Thoracic aorta (tissue), 2 donors: ENCODE data around the gene SLC7A14. TPM values are rescaled to one million over a fixed set of nuclear protein-coding genes. Genes with fewer than 3 reads are reported as not detected.

Experiments used
- ATAC-seq: fragments of 150-250 bp; one replicate; pipeline ENCODE4 v1.8.0; 2017; ENCODE audit warnings: low read depth; ENCODE audit not compliant: insufficient number of reproducible peaks, low FRiP score
- DNase-seq: peaks from one replicate; pipeline ENCODE4 v3.0.0-alpha.2; 2020; ENCODE audit warnings: low spot score
- H3K27ac ChIP-seq, 2 donors: fragments of 200-600 bp; sonication (generic); 1 replicate in 1 of 2; 2 replicates in 1 of 2; pipeline ENCODE4 v1.5.1; 2016; ENCODE audit warnings: mild to moderate bottlenecking in 2 of 2, moderate library complexity in 2 of 2
- H3K27me3 ChIP-seq: fragments of 200-600 bp; sonication (generic); replicated peaks from 2 replicates; pipeline ENCODE4 v1.6.0; 2016; ENCODE audit warnings: mild to moderate bottlenecking; ENCODE audit not compliant: insufficient read depth
- H3K36me3 ChIP-seq: fragments of 200-600 bp; sonication (generic); one replicate; pipeline ENCODE4 v1.5.1; 2016
- H3K4me1 ChIP-seq, 2 donors: fragments of 200-600 bp; sonication (generic); 1 replicate in 1 of 2; 2 replicates in 1 of 2; pipeline versions ENCODE4 v1.5.1 to v1.6.0; 2016; ENCODE audit warnings: low read depth in 2 of 2, mild to moderate bottlenecking in 1 of 2; ENCODE audit not compliant: control insufficient read depth in 1 of 2
- H3K4me3 ChIP-seq: fragments of 200-600 bp; sonication (generic); 2 replicates; pipeline ENCODE4 v1.5.1; 2016; ENCODE audit warnings: mild to moderate bottlenecking
- H3K9me3 ChIP-seq: fragments of 200-600 bp; sonication (generic); 2 replicates; pipeline ENCODE4 v1.5.1; 2016
- total RNA-seq, 2 donors: library from RNA; depleted of rRNA; stranded (reverse); fragments of >200 nt; gene quantifications; one replicate each; pipeline versions ENCODE4 v1.1.0 to v1.2.3, GENCODE V29; 2016
- TF ChIP-seq, protein P1 (sequence below): fragments of 200-600 bp; sonication (generic); IDR thresholded peaks from one replicate; pipeline ENCODE4 v1.5.1; 2019; ENCODE audit warnings: antibody characterized with exemption

Gene SLC7A14
- total RNA-seq, 2 donors from 2014 or later = not detected

GRCh38 chr3:170465955-170466354 lies 119.9 kb downstream of the SLC7A14 start:
- ATAC-seq (no peak), DNase-seq (no peak)
- H3K4me1 ChIP-seq = no peaks in the 10 kb centered on the region
- no peak overlapping the region for H3K4me3 ChIP-seq
- H3K27me3 ChIP-seq = no peaks in the 10 kb centered on the region
- H3K27ac ChIP-seq = no peak overlapping the region
- no peaks in the 10 kb centered on the region for H3K36me3 ChIP-seq
- H3K9me3 ChIP-seq = no peaks in the 10 kb centered on the region
- TF ChIP-seq, protein P1, sequence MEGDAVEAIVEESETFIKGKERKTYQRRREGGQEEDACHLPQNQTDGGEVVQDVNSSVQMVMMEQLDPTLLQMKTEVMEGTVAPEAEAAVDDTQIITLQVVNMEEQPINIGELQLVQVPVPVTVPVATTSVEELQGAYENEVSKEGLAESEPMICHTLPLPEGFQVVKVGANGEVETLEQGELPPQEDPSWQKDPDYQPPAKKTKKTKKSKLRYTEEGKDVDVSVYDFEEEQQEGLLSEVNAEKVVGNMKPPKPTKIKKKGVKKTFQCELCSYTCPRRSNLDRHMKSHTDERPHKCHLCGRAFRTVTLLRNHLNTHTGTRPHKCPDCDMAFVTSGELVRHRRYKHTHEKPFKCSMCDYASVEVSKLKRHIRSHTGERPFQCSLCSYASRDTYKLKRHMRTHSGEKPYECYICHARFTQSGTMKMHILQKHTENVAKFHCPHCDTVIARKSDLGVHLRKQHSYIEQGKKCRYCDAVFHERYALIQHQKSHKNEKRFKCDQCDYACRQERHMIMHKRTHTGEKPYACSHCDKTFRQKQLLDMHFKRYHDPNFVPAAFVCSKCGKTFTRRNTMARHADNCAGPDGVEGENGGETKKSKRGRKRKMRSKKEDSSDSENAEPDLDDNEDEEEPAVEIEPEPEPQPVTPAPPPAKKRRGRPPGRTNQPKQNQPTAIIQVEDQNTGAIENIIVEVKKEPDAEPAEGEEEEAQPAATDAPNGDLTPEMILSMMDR = no peak

DNA sequence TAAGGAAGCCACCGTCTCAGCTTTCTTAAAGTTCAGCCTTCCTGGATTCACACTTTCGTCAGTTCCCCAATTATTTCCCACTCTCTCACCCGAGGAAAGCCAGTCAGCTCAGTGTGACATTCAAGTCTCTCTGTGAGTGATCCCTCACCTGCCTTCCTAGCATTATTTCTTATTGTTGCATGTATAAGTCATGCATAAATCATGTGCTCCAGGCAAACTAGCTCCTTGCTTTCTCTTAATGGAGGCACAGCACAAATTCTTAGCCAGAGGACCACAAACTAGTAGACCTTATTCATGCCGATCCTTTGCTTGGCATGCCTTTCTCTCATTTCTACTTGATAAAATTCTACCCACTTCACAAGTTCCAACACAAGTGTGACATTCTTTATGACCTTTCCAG lies 122.9 kb downstream of the SLC7A14 start:
- no peaks in the 10 kb centered on the region for H3K4me1 ChIP-seq
- no peak for DNase-seq

GRCh38 chr3:170458285-170458684 lies 127.6 kb downstream of the SLC7A14 start:
- Histone ChIP-seq H3K9me3 (no peaks in the 10 kb centered on the region), H3K4me3 (no peak overlapping the region), H3K27me3 (no peaks in the 10 kb centered on the region), H3K4me1 (no peaks in the 10 kb centered on the region), H3K27ac (no peak overlapping the region), H3K36me3 (no peaks in the 10 kb centered on the region)
- TF ChIP-seq, protein P1 = no peak
- DNase-seq (no peak), ATAC-seq (no peak)

More for the DNA sequence above, 122.9 kb downstream of the SLC7A14 start:
- H3K27me3 ChIP-seq = no peaks in the 10 kb centered on the region
- H3K9me3 ChIP-seq = no peaks in the 10 kb centered on the region
- TF ChIP-seq, protein P1 = no peak
- ATAC-seq = no peak
- H3K27ac ChIP-seq = no peak overlapping the region
- no peak overlapping the region for H3K4me3 ChIP-seq
- H3K36me3 ChIP-seq = no peaks in the 10 kb centered on the region

- ATAC-seq (no peak), DNase-seq (no peak)
- TF ChIP-seq, protein P1 = no peak
Measured at GRCh38 chr3:170454509-170454908, 131.4 kb downstream of the SLC7A14 start.

GRCh38 chr3:170450039-170450438 lies 135.8 kb downstream of the SLC7A14 start:
- Histone ChIP-seq H3K27ac (no peak overlapping the region), H3K4me3 (no peak overlapping the region), H3K4me1 (no peaks in the 10 kb centered on the region), H3K27me3 (no peaks in the 10 kb centered on the region), H3K9me3 (no peaks in the 10 kb centered on the region), H3K36me3 (no peaks in the 10 kb centered on the region)
- ATAC-seq (no peak), DNase-seq (no peak)
- TF ChIP-seq, protein P1 = no peak

More at GRCh38 chr3:170454509-170454908, 131.4 kb downstream of the SLC7A14 start:
- Histone ChIP-seq H3K9me3 (no peaks in the 10 kb centered on the region), H3K4me1 (no peaks in the 10 kb centered on the region), H3K36me3 (no peaks in the 10 kb centered on the region), H3K27ac (no peak overlapping the region), H3K27me3 (no peaks in the 10 kb centered on the region), H3K4me3 (no peak overlapping the region)
